Fibroblast of skin of back (primary cell): Measurements from ENCODE around the gene NKD1.

Source experiments
- DNase-seq: peaks from one replicate; pipeline ENCODE4 v3.0.0-alpha.2; 2013

NKD1 gene

DNA sequence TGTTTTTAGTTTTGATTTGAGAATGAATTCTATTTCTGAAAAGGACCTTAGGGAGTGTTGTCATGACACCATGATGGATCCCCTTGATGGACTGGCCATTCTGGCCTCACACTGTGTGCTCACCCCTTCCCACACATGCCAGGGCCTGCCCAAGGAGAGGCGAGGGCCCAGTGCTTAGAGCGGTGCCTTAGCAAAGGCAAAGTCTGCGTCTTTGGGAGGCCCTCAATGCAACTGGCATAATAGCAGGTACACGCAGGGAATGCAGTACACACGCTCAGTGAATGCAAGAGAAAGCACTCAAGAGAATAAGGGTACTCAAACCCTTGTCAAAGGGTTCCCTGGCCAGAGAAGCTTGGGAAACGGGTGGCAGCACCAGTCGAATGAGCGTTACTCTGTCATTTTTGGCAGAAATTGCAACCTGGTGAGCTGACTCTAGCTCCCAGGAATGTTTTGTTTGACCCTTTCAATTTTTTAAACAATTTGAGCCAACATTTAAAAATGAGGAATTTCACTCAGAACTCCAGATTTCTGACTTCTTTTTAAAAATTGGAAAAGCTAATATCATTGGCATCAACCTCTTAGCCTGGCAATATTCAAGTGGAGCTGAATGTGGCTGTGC is 32.1 kb downstream of the NKD1 start:
- DNase-seq = no peak

DNA sequence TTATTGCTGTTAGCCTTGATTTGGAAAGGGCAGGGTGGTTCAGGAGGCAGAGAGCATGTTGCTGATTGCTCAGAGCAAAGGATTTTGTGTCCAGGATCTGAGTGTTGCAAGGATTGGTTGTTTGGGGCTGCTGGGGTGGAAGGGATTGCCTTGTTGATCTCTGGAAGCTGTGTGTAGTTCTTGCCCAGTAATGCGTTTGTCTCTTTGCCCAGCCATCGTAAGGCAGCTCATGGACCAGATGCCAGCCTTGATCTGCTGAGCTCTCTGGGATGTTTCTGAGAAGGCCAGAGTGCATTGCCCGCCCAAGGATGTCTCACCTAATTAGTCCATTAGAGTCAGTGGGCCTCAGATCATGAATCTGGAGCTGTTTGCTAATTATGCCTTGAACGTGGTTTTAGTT is 33.6 kb downstream of the NKD1 start:
- no peak for DNase-seq

- no peak for DNase-seq
Measured at GRCh38 chr16:50583211-50583610, 35.0 kb downstream of the NKD1 start.

- no peak for DNase-seq
Measured at GRCh38 chr16:50584033-50584722, 36.0 kb downstream of the NKD1 start.

DNA sequence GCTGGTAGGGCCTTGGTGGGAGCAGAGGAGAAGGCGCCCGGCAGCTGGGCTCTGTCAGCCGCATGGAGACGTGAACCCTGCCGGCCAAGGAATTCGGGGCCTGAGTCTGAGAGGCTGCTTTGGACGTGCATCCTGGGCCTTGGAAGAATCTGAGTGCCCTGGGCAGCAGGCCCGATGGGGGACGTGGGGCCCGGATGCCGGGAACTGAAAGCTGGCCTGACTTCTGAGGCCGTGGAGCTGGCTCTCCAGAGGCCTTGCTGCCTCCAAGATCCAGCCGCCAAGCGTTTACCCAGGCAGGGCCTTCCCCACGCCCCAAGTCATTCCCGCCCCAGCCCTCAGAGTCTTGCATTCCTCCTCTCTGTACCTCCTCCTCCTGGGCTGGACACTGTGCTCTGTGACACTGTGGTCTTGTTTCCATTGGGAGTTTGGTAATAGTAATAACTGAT is 37.2 kb downstream of the NKD1 start:
- DNase-seq = no peak

DNA sequence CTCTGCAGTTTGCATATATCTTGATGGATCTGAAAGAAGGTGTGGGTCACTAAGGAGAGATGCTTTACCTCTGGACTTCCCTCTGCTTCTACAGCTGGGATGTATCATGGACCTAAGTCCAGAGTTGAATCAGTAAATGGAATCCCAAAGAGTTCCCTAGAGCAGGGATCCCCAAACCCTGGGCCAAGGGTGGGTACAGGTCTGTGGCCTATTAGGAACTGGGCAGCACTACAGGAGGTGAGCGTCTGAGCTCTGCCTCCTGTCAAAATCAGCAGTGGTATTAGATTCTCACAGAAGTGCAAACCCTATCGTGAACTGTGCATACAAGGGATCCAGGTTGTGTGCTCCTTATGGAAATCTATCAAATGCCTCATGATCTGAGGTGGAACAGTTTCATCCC is 39.3 kb downstream of the NKD1 start:
- DNase-seq = no peak

DNA sequence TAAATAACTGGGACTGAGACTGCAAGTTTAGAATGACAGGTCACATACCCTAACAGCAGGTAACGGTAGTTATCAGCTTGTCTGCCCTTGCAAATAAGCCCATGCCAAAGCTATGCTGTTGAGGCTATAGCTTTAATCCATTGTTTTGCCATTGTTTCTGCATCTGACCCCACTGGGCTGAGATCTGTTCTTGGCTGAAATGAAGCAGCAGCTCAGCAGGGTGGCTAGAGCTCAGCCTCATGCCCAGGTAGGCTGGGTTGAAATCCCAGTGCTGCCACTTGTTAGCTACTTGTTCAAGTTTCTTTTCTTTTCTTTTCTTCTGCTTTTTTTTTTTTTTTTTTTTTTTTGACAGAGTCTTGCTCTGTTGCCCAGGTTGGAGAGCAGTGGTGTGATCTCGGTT is 40.1 kb downstream of the NKD1 start:
- no peak for DNase-seq

GRCh38 chr16:50591209-50591608 is 43.0 kb downstream of the NKD1 start:
- no peak for DNase-seq

DNA sequence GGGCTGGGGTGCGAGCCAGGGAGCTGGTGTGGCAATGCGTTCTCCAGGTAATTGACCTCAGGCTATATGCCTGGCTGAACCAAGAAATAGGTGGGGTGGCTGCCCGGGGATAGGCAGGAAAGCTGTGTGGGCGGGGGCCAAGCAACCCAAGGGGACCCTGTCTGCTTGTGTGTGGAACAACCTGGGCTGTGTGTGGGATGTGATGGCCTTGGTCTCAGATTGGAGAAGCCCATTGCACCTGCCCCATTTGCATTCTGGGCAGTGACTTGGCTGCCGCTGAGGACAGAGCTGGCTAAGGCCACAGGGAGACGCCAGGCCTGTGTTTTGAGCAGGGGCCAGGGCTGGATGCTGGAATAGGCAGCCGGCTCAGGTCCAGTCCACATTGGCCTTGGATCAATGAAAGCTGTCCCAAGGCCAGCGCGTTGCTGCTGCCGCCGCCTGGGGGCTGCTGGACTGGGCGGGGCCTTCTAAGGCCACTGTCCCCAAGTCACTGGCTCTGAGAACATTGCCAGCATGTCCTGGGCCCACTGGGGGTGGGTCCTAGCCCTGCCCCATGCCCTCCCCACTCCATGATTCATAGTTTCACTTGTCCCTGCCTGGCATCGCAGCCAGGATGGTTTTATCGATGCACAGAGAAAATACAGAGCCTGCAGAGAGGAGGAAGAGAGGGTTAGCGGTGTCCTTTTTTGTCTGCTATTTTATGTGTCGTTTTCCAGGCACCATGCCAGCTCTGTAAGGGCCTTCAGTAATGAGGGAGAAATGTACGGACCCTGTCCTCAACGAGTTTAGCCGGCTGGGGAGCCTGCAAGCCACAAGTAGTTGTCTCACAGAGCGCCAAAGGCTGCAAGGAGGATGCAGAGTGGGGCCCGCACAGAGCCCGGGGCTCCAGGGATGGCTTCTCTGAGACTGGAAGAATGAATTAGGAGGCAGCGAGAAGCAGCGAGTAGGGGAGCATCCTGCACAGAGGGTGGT is 43.9 kb downstream of the NKD1 start:
- no peak for DNase-seq

DNA sequence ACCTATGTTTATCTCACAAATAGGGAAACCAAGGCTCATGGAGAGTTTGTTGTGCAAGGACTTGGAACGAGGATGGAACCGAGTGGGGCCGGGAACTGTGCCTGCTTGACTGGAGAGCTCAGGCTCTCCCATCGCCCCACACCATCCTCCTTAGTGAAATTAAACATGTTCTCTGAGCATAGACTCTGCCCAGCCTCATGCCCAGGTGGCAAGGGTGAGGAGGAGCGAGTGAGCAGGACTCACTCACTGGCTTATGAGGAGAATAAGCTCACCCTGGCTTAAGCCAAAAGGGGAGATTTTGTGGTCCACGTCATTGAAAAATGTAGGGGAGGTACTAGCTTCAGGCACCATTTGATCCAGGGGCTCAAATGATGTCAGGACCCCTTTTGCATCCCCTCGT is 44.8 kb downstream of the NKD1 start:
- DNase-seq = no peak

GRCh38 chr16:50593410-50594150 is 45.4 kb downstream of the NKD1 start:
- no peak for DNase-seq

DNA sequence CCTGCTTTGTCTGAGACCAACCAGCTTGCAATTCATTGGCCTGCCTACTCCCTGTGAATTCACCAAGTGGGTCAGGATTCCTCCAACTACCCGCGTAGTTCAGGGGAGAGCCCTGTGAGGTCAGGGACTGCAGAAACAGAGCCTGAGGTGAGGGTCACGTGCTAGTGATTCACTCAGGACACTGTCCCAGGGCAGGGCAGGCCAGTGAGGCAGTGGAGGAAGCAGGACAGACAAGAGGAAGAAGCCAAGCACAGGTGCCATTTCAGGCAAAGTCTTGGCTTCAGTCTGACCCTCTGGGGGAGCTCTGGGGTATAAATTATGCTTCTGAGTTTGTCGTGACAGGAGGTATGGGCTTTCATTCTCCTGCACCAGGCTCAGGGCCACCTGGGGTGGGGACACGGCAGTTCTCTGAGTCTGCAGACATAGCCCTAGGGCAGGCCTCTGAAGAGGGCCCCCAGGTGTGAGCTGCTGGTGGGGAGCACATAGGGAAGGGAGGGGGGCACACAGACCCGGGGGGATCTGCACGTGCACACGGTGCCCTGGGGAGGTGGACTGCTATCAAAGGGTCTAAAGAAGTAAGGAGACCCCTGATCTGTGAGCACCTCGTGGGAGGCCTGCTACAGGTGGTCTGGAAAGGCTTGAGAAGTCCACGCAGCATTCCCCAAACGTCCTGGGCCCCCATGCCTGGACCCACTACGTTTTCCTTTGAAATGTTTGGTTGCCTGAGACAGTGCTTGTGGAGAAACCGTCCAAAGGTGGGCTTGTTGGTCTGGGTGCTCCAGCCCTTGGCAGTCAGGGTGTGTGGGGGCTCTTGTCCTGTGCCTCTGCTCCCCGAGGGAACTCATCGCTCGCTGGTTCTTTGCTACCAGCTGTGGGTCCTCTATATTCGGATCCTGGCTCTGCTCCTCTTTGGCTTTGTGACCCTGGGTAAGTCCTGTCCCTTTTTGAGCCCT is 46.4 kb downstream of the NKD1 start:
- no peak for DNase-seq

DNA sequence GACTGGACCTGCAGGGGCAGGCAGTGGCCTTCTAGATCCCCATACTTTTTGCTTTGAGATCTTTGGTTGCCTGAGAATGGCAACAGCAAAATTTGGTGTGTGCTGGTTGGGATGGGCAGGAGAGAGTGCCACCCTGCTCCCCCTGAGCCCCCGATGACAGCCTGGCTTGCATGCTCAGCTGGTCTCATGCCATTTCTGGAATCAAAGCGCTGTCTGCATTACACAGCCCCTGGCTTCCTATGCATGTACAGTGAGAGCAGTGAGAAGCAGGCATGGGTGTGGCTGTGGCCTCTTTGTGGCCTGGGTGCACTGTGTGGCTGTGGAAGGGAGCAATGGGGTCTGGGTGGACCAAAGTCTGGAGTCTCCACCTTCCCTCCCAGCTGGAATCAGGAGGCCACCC is 47.7 kb downstream of the NKD1 start:
- no peak for DNase-seq

- DNase-seq = no peak
Measured at GRCh38 chr16:50596762-50597450, 48.7 kb downstream of the NKD1 start.

DNA sequence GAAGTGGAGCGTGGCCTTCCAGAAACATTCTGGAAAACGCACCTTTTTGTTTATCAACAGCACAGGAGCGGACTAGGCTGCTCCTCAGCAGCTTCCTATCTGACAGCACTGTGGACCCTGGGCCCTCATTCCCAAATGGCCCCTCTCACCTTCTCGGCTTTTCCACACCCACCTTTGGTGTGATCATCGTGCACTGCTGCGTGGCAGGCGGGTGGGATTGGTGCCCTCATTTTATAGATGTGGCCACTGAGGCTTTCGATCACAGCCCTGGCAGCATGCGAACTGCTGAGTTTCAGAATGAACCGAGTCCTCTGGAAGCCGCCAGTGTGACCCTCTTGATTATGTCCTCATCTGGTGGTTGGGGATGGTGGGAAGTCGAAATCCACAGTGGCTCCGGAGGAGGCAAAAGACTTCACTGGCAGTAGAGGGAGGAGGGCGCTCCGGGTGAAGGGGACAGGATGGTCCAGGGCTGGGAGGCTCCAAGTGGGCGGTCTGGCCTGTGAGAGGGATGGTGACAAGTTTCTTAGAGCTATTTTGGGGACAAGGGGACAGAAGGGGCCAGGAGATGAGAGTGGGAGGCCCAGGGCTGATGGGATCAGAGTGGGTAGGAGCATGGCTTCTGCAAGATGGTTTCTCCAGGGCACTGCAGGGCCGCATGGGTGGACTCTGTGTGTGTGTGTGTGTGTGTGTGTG is 49.5 kb downstream of the NKD1 start:
- DNase-seq = no peak

DNA sequence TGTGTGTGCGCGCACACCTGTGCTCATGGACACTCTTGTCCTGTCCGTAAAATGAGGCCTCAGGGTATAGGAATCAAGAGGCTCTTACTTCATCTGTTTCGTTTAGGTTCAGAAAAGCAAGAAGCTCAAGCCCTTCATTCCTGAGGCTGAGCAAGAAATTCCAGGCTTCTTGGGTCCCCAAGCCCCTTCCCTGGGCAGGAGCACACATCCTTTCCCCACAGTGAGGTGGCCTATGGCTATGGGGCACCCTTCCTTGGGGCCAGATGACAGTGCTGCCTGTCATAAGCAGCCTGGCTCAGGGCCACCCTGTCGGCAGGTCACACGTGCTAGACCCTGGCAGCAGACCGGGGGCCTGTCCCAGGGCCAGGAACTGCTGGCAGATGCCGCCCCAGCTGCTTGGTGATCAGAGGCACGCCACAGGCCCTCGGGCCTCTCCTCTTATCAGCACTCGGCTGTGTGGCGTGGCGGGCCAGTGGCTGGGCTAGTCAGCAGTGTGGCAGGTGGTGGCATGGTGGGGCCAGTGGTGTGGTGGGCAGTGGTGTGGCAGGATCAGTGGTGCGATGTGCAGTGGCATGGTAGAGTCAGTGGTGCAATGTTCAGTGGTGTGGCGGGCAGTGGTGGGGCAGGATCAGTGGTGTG is 50.2 kb downstream of the NKD1 start:
- no peak for DNase-seq

- DNase-seq = no peak
Measured at GRCh38 chr16:50598936-50599361, 50.8 kb downstream of the NKD1 start.

DNA sequence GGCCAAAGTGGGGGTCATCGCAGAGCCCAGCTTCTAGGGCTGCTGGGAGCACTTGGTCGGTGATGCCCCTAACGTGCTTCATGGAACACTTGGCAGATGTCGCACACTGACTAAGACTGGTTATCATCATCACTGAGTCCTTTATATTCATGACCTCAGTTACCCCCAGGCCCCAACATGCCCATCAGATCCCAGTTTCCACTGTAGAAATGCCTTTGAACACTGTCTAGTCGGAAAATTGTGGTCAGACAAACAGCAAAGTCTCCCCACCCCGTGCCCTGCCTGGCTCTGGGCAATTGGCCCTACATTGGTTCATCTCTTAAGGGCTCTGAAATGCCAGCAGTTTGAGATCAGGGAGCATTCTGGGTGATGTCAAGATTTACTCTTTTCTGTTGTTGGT is 51.3 kb downstream of the NKD1 start:
- no peak for DNase-seq

DNA sequence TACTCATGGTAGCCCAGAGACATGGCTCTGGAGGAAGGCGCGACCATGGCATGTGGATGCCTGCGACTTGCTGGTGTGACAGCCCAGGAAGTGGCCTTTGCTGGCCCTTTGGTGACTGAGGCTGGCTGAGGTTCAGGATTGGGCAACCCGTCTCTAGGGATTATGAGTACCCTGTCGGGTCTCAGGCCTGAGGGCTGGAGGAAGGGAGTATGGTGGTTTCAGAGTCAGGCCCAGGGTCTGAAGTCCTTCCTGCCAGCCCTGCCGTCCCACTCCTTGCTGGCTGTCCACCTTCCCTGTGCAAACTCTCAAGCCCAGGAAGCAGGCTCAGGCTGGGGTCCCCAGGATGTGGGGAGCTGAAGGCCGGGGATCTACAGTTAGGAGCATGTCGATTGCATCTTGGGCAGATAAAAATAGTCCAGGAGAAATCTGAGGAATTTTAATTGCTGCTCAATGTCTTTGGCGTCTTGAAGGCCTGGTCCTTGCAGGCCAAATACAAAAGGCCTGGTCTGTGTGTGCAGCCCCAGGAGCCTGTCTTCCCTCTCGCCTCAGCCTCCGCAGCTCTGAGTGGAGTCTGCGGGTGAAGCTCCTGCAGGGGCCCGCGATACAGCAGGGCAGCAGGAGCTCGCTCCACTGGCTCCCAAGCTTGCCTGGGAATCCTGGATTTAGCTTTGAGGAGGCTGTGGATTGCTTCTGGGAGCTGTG is 52.5 kb downstream of the NKD1 start:
- DNase-seq = peak; percentile 37
